GM18873 (cell line): ENCODE data around the gene TNFAIP8.
A peak's percentile ranks its signal among the peaks of the same experiment; 100 is the strongest.

Experiments
- ATAC-seq: cut with Tn5 transposase; IDR thresholded peaks from one replicate; pipeline ENCODE4 v1.9.1; 2021; ENCODE audit warnings: mild to moderate bottlenecking, moderate library complexity, moderate number of reproducible peaks; ENCODE audit not compliant: unreplicated experiment, low FRiP score

TNFAIP8 gene

DNA sequence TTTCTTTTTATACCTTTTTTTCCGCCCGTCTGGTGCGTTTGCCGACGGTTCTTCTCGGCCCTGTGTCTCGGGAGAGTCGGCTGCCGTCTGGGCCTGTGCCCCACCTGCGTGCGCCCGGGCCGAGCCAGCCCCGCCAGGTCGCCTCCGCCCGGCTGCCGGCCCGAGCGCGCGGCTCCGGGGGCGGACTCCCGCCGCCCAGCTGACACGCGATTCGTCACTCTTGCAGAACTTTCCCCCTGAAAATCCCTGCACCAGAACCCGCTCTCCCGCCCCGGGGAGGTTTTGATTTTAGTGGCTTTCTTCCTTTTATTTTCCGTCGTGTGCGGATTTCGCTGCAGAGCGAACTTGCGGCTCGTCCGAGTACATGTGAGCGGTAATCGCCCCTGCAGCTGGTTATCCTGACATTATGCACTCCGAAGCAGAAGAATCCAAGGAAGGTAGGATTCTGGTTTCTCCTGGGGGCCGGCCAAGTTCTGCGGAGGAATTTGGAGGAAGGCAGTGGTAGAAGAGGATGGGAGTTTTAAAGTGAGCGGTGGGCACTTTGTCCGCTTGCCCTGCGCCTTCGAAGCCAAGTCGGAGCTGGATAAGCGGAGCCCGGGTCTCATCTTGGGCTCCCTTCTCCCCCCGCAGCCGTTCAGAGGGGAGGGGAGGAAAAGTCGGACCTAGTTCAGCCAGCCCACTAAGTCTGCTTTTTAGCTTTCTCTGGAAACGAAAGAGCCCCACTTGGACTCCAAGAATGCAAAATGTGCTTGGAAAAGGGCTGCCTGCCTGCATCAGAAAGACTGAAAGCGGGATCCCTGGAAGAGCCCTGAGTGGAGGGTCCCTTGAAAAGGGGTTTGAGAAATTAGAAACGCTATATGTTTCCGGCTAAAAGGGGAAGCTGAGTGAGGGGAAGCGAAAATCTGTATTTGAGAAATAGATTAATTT, at the start of gene TNFAIP8:
TSS of gene TNFAIP8 (plus strand) at position 335 of the 927 bp plus-strand sequence. CDS start at position 407, 72 bp downstream.
- ATAC-seq, result no peak

DNA sequence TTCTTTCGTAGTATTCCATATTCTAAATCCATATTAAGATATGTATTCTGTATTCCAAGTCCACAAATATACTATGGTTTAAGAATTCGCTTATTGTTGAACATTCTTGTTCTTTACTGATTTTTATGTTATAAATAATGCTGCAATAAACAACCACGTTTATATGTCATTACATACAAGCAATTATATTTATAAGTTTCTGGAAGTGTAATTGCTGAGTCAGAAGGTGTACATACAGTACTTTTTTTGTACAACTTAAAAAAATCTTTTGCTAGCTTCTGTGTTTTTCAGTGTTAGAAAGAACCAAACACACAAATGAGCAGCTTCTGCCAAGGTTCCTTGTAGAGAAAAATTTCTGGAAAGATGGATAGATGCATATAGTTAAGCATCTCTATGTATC, 48.6 kb upstream of the TNFAIP8 start:
- ATAC-seq, result no peak

DNA sequence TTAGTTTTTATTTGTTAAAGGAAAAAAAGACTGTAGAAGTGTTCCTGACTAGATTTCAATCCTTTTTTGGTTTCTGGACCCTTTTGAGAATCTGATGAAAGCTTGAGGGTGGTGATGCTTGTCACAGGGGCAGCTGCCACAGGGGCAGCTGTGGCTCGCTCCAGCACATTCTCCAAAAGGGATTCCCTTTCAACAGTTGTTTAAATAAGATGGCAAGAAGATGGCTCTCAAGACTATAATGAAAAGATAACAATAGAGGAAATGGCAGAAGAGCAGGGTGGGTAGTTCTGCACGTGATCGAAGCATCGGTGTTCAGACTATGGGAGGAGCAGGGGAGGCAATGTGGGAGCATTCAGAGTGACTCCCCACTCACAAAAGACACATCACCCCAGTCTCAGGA, 46.5 kb upstream of the TNFAIP8 start:
- no peak for ATAC-seq

DNA sequence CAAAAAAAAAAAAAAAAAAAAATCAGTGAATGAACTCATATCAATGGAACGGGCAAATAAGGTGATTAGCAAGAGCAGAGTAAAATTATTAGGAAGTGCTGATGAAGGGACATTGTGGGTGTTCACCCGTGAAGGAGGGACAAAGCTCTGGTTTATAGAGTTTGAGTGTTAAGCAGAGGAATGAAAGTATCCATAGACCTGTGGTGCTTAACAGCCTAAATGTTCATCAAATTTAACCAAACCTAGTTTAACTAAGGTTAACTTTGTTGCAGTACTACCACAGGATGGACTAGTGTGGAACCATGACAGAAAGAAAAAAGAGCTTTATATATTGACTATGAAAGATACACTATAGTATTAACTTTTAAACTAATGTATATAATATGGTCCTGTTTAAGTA, 44.1 kb upstream of the TNFAIP8 start:
- ATAC-seq, result no peak

DNA sequence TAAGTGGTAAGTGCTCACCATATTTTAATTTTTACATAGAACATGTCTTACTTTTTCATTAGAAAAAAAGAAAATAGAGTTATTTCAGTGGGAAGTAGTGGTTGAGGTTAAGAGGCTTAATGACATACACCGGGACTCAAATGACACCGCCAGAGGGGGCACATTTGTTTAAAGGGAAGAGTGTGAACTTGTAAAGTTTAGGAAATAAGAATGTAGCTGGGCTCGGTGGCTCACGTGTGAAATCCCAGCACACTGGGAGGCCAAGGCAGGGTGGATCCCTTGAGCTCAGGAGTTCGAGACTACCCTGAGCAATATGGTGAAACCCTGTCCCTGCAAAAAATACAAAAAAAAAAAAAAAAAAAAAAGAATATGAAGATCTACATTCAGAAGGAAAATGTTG, 43.4 kb upstream of the TNFAIP8 start:
- no peak for ATAC-seq

DNA sequence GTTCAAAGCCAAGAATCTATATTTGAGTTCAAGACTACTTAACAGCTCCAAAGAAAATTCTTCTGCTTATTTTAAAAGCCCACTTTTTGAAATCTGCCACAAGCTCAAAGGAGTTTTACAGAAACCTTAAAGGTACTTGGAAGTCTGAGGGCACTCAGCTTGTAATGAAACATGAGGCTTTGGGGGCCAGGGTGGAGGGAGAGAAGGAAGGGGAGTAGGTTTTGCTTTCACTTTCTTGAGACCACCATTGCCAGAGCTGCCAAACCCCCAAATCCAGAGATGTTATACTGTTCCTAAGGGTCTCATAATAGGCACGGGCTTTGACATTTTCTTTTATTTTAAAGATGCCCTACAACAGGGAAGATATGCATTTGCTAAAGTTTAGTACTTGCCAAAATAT, 42.6 kb upstream of the TNFAIP8 start:
- ATAC-seq, result no peak

DNA sequence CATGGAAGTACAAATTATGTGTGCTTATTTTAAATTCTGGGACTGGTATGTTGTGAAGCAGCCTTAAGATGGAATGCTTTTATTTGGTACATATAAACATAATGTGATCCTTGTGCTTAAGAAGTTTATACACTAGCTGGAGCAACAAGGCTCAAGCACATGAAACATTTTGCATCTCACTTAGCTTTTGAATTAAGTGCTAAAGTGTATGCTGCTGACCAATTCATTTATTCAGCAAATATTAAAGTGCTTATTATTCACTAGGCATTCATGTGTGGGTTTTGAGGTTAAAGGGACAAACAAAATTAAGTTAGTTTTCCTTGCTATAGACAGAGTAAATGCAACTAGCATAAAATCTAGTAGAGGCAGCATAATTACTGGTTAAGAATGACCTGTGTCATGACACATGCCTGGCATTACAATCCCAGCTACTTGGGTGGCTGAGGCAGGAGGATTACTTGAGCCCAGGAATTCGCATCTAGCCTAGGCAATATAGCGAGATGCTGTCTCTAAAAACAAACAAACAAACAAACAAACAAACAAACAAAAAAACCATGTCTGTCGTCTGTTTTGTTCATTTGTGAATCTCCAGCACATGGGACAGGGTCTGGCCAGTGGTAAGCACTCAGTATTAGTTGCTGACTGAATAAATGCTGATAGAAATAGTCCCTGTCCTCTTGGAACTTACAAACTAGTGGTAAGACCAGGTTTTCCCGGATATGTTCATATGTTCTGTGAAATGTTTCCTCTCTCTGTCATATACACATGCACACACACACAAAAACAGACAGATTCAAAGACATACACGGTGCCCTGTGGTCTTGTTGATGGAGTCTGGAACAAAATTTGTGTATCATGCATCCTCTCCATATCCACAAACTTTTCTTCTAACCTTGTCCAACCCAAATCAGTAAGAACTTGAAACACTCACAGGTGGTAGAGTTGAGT, 41.9 kb upstream of the TNFAIP8 start:
- ATAC-seq, result no peak

DNA sequence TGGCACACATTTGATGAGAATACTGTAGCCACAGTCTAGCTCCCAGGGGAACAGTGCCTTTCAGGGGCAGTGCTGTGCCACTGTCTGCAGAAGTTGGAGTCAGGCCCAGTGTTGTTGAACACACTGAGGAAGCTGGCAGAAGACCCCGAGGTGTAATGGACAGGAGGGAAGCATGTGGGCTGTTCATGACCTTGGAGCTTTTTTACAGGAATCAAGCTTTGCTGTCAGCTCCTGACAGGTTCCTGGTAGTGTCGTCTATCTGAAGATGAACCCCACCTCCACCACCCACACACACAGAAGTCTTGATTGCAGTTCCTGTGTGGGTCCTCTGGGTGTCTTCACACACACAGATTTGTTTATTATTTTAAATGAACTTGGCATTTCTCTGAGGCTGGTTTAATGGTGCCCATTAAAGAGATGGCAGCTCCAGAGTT, 40.3 kb upstream of the TNFAIP8 start:
- peak; percentile 59 for ATAC-seq

DNA sequence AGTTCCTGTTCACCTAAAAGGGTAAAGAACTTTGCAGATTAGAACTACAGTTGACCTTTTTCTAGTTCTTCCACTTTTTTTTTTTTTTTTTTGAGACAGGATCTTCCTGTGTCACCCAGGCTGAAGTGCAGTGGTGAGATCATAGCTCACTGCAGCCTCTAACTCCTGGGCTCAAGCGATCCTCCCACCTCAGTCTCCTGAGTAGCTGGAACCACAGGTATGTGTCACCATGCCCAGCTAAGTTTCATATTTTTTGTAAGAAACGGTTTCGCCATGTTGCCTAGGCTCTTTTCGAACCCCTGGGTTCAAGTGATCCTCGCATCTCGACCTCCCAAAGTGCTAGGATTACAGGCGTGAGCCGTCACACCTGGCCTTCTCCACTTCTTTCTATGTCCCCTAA, 39.7 kb upstream of the TNFAIP8 start:
- ATAC-seq, result no peak

DNA sequence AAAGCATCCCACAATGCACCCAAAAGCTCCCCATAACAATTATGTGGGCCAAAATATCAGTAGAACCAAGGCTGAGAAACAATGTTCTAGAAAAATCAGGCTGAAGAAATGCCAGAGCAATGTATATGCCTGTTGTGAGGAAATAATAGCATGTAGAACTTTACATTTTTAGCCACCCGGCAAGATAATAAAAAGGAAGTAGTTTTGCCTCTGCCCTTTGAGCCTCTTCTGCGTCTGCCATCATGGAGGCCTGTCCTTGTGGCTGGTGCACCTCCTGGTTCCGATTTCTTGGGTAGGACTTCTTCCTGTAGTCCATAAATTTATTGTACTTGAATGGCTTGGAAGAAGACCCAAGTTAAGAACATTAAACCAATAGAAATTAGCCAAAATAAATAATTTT, 38.9 kb upstream of the TNFAIP8 start:
- no peak for ATAC-seq

DNA sequence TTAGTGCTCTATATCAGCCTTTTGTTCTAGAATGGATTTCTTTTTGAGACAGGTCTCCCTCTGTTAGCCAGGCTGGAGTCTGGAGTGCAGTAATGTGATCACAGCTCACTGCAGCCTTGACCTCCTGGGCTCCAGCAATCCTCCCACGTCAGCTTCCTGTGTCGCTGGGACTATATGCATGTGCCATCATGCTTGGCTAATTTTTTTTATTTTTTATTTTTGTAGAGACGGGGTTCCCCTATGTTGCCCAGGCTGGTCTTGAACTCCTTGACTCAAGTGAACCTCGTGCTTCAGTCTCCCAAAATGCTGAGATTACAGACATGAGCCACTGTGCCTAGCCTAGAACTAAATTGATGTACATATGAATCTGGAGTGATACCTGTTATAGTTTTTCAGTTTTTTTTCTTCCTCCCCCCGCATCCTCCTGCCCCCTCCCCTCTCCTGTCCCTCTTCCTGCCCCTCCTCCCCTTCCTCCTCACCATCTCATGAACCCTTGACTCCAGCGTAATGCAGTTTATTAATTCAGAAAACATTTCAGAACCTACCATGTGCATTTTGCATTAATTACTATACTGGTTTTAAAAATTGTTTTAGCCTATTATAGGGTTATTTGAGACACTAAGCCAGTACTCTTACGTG, 37.4 kb upstream of the TNFAIP8 start:
- no peak for ATAC-seq

DNA sequence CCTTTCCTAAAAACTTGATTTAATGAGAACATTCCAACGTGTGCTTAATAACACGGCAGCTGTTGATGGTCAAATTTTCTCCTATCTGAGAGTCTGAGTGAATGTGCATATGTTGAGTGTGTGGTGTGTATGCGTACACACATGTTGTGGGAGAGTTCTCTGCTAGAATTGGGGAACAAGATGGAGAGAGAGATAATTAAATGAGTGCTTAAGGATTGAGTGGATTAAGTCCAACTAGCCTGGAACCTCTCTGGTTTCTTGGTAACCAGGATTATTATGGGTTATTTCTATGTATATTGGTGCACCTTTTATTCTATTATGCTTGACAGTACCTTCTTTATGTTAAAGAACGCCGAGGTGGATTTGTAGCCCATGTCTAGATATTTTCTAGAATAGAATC, 36.4 kb upstream of the TNFAIP8 start:
- ATAC-seq, result no peak

DNA sequence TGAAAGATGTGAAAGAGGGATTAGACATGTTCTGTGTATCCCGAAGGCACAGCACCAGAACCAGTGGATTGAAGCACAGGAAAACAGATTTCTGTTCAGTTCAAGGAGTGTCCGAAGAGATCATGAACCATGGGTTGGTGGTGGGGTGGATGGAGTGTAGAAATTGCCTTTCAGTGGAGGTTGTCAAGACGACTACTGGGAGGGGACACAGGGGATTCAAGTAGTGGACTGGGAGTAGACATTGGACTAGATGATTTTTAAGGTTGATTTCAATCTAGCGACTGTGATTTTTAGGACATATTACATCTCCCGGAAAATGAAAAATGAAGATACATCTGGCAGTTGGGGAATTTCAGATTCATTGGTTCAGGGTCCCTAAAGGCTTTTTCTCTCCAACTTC, 35.9 kb upstream of the TNFAIP8 start:
- no peak for ATAC-seq

DNA sequence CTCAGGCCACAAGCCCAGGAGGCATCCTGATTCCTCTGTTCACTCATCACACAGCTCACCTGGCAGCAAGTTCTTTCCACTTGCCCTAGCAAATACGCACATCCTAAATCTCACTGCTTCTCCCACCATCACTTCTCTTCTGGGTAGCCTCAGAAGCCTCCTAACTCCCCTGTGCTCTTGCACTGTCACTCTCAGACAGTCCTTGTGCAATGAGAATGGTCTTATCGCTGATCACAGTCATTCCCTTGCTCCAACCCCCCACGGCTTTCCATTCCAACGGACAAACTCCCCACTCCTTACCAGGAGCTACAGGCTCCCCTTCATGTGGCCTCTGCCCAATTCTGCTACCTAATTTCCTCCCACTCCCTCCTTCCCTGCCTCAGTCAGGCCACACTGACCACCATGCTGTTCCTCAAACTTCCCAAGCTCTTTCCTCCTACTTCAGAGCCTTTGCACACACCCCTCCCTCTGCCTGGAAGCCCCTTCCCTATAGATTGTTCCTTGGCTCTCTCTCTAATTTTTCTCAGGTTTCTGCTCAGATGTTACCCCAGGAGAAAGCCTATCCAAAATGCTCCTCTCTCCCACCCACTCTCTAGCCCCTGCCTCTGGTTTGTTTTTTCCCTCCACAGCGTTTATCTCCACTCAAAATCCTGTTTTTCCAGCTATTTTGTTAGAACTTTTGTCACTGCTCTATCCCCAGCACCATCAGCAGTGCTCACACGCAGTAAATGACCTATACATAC, 34.1 kb upstream of the TNFAIP8 start:
- no peak for ATAC-seq

DNA sequence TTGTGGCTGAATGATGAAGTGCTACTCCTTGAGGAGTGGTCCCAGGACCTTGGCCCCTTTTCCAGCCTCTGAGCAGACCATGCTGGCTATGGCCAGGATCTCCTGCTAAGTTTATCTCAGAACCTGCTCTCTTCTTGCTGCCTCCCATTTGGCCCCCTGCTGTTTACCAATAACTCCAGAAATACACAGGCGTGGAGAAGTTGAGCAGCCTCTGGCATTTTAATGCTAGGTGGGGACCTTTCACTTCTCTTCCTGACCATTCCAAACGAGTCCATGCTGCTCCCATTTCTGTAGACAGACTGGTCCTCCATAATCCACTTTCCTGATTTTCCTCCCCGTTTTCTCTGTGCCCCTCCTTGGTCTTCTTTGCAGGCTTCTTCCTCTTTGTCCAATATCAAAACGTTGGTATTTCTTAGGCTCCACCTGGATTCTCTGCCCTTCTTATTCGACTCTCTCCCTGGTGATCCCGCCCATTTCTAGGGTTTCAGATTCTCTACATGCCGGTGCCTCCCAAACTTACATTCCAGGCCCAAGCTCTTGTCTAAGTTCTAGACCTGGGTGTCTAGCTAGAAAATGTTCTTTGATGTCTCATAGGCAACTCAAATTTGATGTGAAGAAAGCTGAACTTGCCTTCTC, 33.4 kb upstream of the TNFAIP8 start:
- no peak for ATAC-seq

DNA sequence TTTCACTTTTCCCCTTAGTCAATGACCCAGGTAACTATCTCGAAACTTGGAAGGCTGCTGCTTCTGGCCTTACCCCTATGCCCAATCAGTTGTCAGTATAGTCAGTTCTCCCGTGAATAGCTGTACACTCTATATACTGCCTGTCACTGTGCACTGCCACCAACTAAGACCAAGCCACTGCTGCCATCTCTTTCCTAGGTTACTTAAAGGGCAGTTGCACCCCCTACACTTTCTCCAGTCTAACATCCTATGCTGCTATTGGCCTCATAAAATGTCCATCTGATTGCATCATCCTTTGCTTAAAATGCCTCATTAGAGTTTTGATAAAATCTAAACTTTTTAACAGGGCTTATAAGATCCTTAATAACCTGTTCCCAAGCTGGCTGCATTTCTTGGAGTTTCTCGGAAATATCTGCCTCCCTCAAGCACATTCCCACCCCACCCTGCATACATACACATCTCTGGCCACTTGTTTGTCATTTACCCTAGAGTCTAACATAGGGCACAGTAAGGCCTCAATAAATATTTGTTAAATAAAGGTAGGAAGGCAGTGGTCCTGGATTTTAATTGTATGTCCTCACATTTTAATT, 32.8 kb upstream of the TNFAIP8 start:
- ATAC-seq, result no peak

DNA sequence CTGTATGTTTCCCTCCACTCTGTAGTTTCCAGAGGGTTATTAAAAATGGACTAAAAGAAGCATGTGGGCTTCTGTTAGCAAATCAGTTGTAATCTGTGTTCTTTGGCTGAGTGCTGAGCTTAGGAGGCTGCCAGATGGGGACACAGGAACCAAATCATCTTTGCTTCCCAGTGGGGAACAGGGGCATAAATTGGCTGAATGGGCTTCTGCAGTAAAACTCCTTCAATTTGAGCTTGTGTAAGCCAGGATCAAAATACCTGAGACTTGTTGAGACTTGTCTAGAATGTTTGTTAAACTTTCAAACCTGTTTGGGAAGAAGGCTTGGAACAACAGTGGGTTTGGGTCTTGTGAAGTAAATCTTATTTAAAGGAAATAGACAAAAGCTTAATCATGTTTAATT, 32.2 kb upstream of the TNFAIP8 start:
- no peak for ATAC-seq

DNA sequence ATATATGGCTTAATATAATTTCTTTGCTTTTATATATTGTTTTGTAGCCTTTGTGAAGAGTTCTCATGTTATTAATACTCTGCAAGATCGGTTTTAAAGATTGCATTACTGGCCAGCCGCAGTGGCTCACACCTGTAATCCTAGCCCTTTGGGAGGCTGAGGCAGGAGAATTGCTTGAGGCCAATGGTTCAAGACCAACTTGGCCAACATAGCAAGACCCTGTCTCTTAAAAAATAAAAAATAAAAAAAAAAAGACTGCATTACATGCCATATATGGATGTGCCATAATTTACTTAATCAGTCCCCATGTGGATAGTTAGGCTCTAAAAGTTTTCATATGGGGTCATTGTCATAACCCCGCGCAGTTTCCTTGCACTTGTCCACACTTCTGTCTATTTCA, 31.0 kb upstream of the TNFAIP8 start:
- ATAC-seq, result no peak

DNA sequence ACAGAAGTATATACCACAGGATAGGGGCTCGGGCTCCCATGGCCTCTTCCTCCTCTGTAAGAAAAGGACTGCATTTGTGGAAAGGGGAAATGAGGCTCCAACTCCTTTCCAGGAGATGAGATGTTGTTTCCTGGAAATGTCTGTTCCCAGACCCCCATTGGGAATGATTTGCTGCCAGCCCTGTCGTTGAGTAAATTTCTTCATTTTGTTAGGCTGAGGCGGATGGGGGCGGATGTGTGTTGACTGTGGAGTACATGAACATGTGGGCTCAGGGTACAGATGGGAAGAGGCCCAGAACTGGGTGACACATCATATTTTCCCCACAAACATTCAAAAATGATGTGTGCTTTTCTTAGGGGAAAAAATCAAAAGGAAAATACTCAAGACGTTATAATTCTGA, 28.8 kb upstream of the TNFAIP8 start:
- ATAC-seq, result no peak
